ENCODE results near the gene KDM2B.

KDM2B gene

DNA sequence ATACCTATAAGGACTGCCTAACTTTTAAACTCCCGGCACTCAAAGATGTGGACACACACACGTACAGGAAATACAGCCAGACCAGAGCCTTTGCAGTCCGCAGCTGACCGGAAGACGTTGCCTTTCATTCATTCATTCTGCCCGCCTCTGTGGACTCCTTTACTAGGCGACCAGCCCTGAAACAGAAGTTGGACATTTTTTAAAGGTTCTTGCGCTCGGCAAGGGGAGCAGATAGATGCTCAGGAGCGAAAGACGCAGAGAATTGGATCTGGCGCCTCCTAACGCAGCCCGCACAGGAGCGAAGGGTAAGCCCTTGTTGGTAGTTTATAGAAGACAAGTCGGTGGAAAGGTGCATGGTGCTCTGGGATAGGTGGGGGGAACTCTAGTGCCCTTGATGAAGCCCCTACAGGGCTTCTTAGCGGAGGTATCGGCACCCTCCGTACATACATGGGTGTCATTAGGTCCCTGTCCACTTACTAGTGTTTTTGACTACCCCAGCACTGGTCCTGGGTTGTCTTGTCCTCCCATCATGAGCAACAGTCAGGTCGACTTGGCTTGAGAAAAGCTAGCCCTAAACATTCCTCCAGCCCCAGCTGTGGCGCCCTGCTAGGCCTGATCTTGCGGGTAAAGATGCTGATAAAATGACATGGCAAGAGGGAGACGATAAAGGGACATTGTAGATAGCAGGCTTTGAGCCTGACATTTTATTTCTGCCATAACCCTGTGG lies at the start of gene KDM2B:
TSS of gene KDM2B (minus strand) at position 65 of the 727 bp plus-strand sequence. CDS start 112 bp downstream, outside the sequence.
- H3K9me3 ChIP-seq (ENCODE audit: control insufficient read depth, low read length), result no peaks in the 10 kb centered on the region
- H3K4me3 ChIP-seq (ENCODE audit: low read depth, low read length), result peak within 1 kb of the TSS; percentile 76
- peaks cover 23% of the 10 kb centered on the region for H3K4me1 ChIP-seq
- no peaks in the 10 kb centered on the region for H3K79me2 ChIP-seq
- H3K27ac ChIP-seq, result peak within 1 kb of the TSS; percentile 86
- no peak for TF ChIP-seq CTCF (IDR thresholded peaks at IDR 0.05)
- H3K9ac ChIP-seq, result peak within 1 kb of the TSS; percentile 40
- H2AFZ ChIP-seq, result peak within 1 kb of the TSS; percentile 56
- H3K4me2 ChIP-seq (ENCODE audit: low read length), result peak within 1 kb of the TSS; percentile 95
- H3K27me3 ChIP-seq (ENCODE audit: control insufficient read depth, insufficient read depth, low read length), result no peaks in the 10 kb centered on the region
- no peaks in the 10 kb centered on the region for H3K36me3 ChIP-seq (ENCODE audit: control insufficient read depth, insufficient read depth, low read length)

DNA sequence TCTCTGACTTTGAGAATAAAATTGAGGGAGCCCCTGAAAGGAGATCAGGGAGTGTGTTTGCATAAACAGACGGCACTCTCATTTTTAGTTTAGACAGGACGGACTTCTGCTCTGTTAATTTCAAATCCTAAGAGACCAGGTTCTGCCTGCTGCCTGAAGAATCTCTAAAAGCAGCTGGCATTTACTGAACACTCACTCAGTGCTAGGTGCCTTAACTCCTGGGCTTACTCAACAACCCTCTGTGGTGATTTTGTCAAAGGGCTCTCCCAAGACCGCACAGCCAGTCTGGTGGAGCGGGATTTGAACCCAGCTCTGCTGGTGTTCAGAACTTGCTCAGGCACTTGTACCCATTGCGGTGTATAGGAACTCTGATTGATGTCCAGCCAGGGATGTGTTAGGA lies 47.7 kb upstream of the KDM2B start:
- H3K27ac ChIP-seq, result peak overlapping the region; percentile 93
- no peak overlapping the region for H2AFZ ChIP-seq
- no peak overlapping the region for H3K9ac ChIP-seq
- H3K4me2 ChIP-seq (ENCODE audit: low read length), result peak overlapping the region; percentile 86
- H3K9me3 ChIP-seq (ENCODE audit: control insufficient read depth, low read length), result no peaks in the 10 kb centered on the region
- no peak for TF ChIP-seq CTCF (IDR thresholded peaks at IDR 0.05)
- H3K36me3 ChIP-seq (ENCODE audit: control insufficient read depth, insufficient read depth, low read length), result no peaks in the 10 kb centered on the region
- H3K4me3 ChIP-seq (ENCODE audit: low read depth, low read length), result peak overlapping the region; percentile 26
- H3K27me3 ChIP-seq (ENCODE audit: control insufficient read depth, insufficient read depth, low read length), result no peaks in the 10 kb centered on the region
- peaks cover 38% of the 10 kb centered on the region for H3K4me1 ChIP-seq
- peaks cover 49% of the 10 kb centered on the region for H3K79me2 ChIP-seq

GRCh38 chr12:121628037-121628436 lies 47.2 kb upstream of the KDM2B start:
- Histone ChIP-seq H3K79me2 (peaks cover 47% of the 10 kb centered on the region), H3K9ac (no peak overlapping the region), H2AFZ (no peak overlapping the region), H3K4me3 (ENCODE audit: low read depth, low read length) (peak overlapping the region; percentile 26), H3K4me2 (ENCODE audit: low read length) (peak overlapping the region; percentile 86), H3K27me3 (ENCODE audit: control insufficient read depth, insufficient read depth, low read length) (no peaks in the 10 kb centered on the region), H3K36me3 (ENCODE audit: control insufficient read depth, insufficient read depth, low read length) (no peaks in the 10 kb centered on the region), H3K4me1 (peaks cover 35% of the 10 kb centered on the region), H3K9me3 (ENCODE audit: control insufficient read depth, low read length) (no peaks in the 10 kb centered on the region), H3K27ac (peak overlapping the region; percentile 93)
- no peak for TF ChIP-seq CTCF (IDR thresholded peaks at IDR 0.05)

- H3K4me3 ChIP-seq (ENCODE audit: low read depth, low read length), result peak overlapping the region; percentile 83
- TF ChIP-seq CTCF (IDR thresholded peaks at IDR 0.05), result no peak
- H3K27ac ChIP-seq, result peak overlapping the region; percentile 93
- peaks cover 27% of the 10 kb centered on the region for H3K4me1 ChIP-seq
- peaks cover 44% of the 10 kb centered on the region for H3K79me2 ChIP-seq
- H3K9ac ChIP-seq, result peak overlapping the region; percentile 25
- no peaks in the 10 kb centered on the region for H3K36me3 ChIP-seq (ENCODE audit: control insufficient read depth, insufficient read depth, low read length)
- H2AFZ ChIP-seq, result peak overlapping the region; percentile 71
- peak overlapping the region; percentile 86 for H3K4me2 ChIP-seq (ENCODE audit: low read length)
- no peaks in the 10 kb centered on the region for H3K9me3 ChIP-seq (ENCODE audit: control insufficient read depth, low read length)
- H3K27me3 ChIP-seq (ENCODE audit: control insufficient read depth, insufficient read depth, low read length), result no peaks in the 10 kb centered on the region
These were observed 46.2 kb upstream of the KDM2B start for GRCh38 chr12:121626853-121627640.
